ENCODE measurements around the gene MORF4L2. TPM values are rescaled to one million over a fixed set of nuclear protein-coding genes. Genes with fewer than 3 reads are reported as not detected.

MORF4L2 gene
- total RNA-seq, 3 donors from 2014 or later (not counting 1 experiment from before 2014, with no cell fraction given) = 136 to 227 (median 141) TPM

DNA sequence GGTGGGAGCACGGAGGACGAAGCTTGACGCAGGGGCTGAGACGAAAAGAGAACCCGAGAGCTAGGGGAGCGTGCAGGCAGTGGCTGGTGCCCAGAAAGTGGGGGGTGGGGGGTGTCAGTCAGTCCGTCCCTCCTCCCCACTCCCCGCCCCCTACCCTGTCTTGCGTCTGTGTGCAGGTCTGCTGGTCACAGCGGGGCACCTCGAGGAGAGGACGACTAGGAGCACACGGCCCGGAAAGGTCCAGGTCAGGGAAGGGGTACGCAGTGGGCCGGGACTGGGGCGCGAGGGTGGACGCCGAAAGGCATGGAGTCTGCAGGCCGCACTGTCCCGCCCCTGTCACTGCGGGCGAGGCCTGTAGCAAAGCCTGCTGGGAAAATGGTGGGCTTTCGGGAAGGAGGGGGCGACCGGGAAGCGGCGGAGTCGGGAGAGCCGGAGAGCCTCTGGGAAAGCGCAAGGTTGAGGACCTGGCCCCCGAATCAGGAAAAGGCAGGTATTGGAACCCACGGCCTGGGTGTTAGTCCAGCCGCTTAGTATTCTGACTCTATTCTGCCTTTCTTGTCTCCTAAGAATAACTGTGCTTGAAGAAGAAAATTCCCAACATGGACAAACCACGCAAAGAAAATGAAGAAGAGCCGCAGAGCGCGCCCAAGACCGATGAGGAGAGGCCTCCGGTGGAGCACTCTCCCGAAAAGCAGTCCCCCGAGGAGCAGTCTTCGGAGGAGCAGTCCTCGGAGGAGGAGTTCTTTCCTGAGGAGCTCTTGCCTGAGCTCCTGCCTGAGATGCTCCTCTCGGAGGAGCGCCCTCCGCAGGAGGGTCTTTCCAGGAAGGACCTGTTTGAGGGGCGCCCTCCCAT lies 57.0 kb downstream of the MORF4L2 start:
- ATAC-seq = peak; percentile 54 to 59 (median 54)
- DNase-seq = peak in 1 of 2 donors; percentile 39
- Mint-ChIP-seq H3K36me3 (no peaks in the 10 kb centered on the region), H3K27me3 (ENCODE audit: low read depth in 2 of 2) (peaks cover 0 to 5% of the 10 kb centered on the region in 2 donors), H3K4me1 (peaks cover 11 to 20% of the 10 kb centered on the region in 2 donors), H3K9me3 (no peaks in the 10 kb centered on the region), H3K4me3 (peak overlapping the region; percentile 92), H3K27ac (peak overlapping the region; percentile 3 to 91)
- Histone ChIP-seq H3K27ac (ENCODE audit: low read length) (peak overlapping the region; percentile 79), H3K27me3 (ENCODE audit: control insufficient read depth, insufficient read depth, low read length) (no peaks in the 10 kb centered on the region), H3K9me3 (ENCODE audit: control insufficient read depth, insufficient read depth, low read length) (no peaks in the 10 kb centered on the region), H3K36me3 (ENCODE audit: control insufficient read depth, insufficient read depth, low read length) (no peaks in the 10 kb centered on the region), H3K4me1 (ENCODE audit: control insufficient read depth, insufficient read depth, low read length) (peaks cover 10% of the 10 kb centered on the region), H3K4me3 (ENCODE audit: low read length) (peak overlapping the region; percentile 93)
- WGBS (ENCODE audit: insufficient coverage) = 3% methylated on average over 44 of the region's 49 CpGs
- intact Hi-C loops (cut with micrococcal nuclease) = no loop called here
- TF ChIP-seq, protein P1, sequence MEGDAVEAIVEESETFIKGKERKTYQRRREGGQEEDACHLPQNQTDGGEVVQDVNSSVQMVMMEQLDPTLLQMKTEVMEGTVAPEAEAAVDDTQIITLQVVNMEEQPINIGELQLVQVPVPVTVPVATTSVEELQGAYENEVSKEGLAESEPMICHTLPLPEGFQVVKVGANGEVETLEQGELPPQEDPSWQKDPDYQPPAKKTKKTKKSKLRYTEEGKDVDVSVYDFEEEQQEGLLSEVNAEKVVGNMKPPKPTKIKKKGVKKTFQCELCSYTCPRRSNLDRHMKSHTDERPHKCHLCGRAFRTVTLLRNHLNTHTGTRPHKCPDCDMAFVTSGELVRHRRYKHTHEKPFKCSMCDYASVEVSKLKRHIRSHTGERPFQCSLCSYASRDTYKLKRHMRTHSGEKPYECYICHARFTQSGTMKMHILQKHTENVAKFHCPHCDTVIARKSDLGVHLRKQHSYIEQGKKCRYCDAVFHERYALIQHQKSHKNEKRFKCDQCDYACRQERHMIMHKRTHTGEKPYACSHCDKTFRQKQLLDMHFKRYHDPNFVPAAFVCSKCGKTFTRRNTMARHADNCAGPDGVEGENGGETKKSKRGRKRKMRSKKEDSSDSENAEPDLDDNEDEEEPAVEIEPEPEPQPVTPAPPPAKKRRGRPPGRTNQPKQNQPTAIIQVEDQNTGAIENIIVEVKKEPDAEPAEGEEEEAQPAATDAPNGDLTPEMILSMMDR (IDR thresholded peaks at IDR 0.05) = no peak

DNA sequence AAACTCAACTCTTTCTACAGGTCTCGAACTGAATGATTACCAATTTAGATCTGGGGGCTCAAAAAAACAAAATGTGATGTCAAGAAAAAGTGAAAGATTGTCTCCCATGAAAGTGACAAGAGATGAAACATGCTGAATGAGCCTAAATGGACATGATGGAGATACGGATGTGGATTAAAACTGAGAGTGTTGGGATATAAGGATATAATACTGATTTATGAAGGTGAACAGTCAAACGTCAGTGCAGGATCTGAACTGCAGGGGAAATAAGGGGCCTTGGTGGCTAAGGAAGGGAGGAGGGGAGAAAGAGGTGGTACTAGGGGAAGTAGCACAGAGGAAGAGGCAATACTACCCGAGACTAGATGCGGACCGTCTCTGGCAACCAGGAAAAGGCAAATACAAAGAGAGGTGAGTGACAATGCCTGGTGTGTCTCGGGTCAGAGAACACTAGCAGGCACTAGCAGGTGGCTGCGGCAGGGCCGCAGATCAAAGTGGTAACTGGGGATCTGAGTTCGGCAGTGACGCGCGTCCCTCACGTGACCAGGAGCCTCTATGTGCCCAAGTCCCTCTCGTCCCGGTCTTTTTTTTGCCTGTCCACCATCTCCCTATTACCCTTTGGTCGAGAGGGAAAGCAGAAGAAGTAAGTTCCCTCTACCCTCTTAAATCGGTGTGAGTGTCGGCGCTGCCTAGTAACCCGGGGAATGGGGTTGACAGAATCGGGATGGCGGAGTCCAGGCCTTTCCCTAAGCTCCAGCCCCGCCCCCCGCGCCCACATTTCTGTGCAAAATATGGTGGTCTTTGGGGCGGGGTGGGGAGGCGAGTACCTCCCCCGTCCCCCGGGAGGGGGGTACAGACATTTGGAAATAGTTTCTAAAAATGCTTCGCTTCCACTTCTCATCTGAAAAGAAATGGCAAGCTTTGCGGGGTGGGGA lies 57.8 kb downstream of the MORF4L2 start, which contains the start of gene TCEAL1:
Gene TCEAL1, plus strand, starts transcription at position 590 of the 932 bp plus-strand sequence. CDS start 942 bp downstream, outside the sequence.
- Histone ChIP-seq H3K9me3 (ENCODE audit: control insufficient read depth, insufficient read depth, low read length) (no peaks in the 10 kb centered on the region), H3K27ac (ENCODE audit: low read length) (peak within 1 kb of the TSS; percentile 79), H3K36me3 (ENCODE audit: control insufficient read depth, insufficient read depth, low read length) (no peaks in the 10 kb centered on the region), H3K4me3 (ENCODE audit: low read length) (peak within 1 kb of the TSS; percentile 93), H3K27me3 (ENCODE audit: control insufficient read depth, insufficient read depth, low read length) (no peaks in the 10 kb centered on the region), H3K4me1 (ENCODE audit: control insufficient read depth, insufficient read depth, low read length) (peaks cover 10% of the 10 kb centered on the region)
- Mint-ChIP-seq H3K36me3 (no peaks in the 10 kb centered on the region), H3K9me3 (no peaks in the 10 kb centered on the region), H3K27ac (peak within 1 kb of the TSS; percentile 3 to 91), H3K4me1 (peaks cover 11 to 20% of the 10 kb centered on the region in 2 donors), H3K4me3 (peak within 1 kb of the TSS; percentile 92), H3K27me3 (ENCODE audit: low read depth in 2 of 2) (peaks cover 0 to 5% of the 10 kb centered on the region in 2 donors)
- ATAC-seq (peak; percentile 71 to 77 (median 77)), DNase-seq (peak; percentile 33 to 69)
- WGBS (ENCODE audit: insufficient coverage) = 4% methylated on average over 23 of the region's 32 CpGs
- intact Hi-C loops (cut with micrococcal nuclease) = no loop called here
- TF ChIP-seq, protein P1 (IDR thresholded peaks at IDR 0.05) = no peak

DNA sequence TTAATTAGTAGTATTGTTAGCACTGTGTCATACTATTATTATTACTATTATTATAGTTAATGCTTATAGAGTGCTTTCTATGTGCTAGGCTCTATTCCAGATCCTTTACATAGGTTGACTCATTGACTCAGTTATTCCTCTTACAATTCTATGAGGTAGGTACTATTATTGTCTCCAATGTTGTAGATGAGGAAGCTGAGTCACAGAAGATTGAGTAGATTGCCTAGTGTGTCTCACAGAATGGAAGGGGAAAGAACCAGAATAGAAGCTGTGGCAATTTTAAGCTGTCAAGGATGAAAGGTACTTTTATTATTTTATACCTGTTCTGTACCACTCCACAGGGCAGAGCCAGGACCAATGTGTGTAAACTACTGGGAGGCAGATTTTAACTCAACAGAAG lies 59.6 kb downstream of the MORF4L2 start:
- Histone ChIP-seq H3K36me3 (ENCODE audit: control insufficient read depth, insufficient read depth, low read length) (no peaks in the 10 kb centered on the region), H3K4me1 (ENCODE audit: control insufficient read depth, insufficient read depth, low read length) (peaks cover 10% of the 10 kb centered on the region), H3K9me3 (ENCODE audit: control insufficient read depth, insufficient read depth, low read length) (no peaks in the 10 kb centered on the region), H3K27me3 (ENCODE audit: control insufficient read depth, insufficient read depth, low read length) (no peaks in the 10 kb centered on the region), H3K4me3 (ENCODE audit: low read length) (no peak overlapping the region), H3K27ac (ENCODE audit: low read length) (no peak overlapping the region)
- Mint-ChIP-seq H3K4me3 (peak overlapping the region; percentile 25), H3K9me3 (no peaks in the 10 kb centered on the region), H3K36me3 (no peaks in the 10 kb centered on the region), H3K27ac (peak overlapping the region; percentile 28), H3K4me1 (peaks cover 11 to 20% of the 10 kb centered on the region in 2 donors), H3K27me3 (ENCODE audit: low read depth in 2 of 2) (peaks cover 0 to 5% of the 10 kb centered on the region in 2 donors)
- ATAC-seq (no peak), DNase-seq (no peak)
- TF ChIP-seq, protein P1 (IDR thresholded peaks at IDR 0.05) = no peak
- intact Hi-C loops (cut with micrococcal nuclease) = no loop called here

Other genes starting within 250 kb of the MORF4L2 start
- not detected for gene RAB40A, start 167.2 kb downstream of the MORF4L2 start, total RNA-seq
- 1 to 10 TPM; 3.2 to 5.2 (median 4.9) TPM for gene TCEAL4, start 101.2 kb downstream of the MORF4L2 start, total RNA-seq
- 1 to 10 TPM; 6.2 to 8.7 (median 8.4) TPM for gene TCEAL3, start 78.7 kb downstream of the MORF4L2 start, total RNA-seq
- 1 to 10 TPM; 6.4 to 7.1 (median 6.7) TPM for gene TCEAL1, start 57.7 kb downstream of the MORF4L2 start, total RNA-seq
- not detected for gene TMEM31, start 24.2 kb upstream of the MORF4L2 start, total RNA-seq
- gene PLP1, start 90.1 kb upstream of the MORF4L2 start, total RNA-seq = not detected
- gene RAB9B, start 145.6 kb upstream of the MORF4L2 start, total RNA-seq = under 1 TPM; 0.45 to 0.64 (median 0.50) TPM

All from natural killer cell (primary cell).